Gastrocnemius medialis (tissue), 4 donors: ENCODE results near the gene P4HA2. TPM values are rescaled to one million over a fixed set of nuclear protein-coding genes. Genes with fewer than 3 reads are reported as not detected.
A peak's percentile ranks its signal among the peaks of the same experiment; 100 is the strongest.

ENCODE experiments used
- ATAC-seq, 2 donors: fragments of 150-250 bp; one replicate each; pipeline ENCODE4 v1.9.1; 2016
- DNase-seq, 2 donors: peaks; one replicate each; pipeline ENCODE4 v3.0.0-alpha.2; 2019
- H3K27ac ChIP-seq, 4 donors: fragments of 200-600 bp; sonication (generic); 1 replicate in 1 of 4; 2 replicates in 3 of 4; pipeline ENCODE4 v1.5.1; 2016 to 2018; ENCODE audit warnings: mild to moderate bottlenecking in 2 of 4, moderate library complexity in 1 of 4
- H3K27me3 ChIP-seq, 3 donors: fragments of 200-600 bp; sonication (generic) in 2 of 3; 1 replicate in 1 of 3; 2 replicates in 2 of 3; pipeline versions ENCODE4 v1.5.1 to v1.6.0; 2016 to 2019; ENCODE audit warnings: mild to moderate bottlenecking in 1 of 3, moderate library complexity in 1 of 3
- H3K36me3 ChIP-seq, 2 donors: fragments of 200-600 bp; sonication (generic) in 1 of 2; one replicate each; pipeline ENCODE4 v1.5.1; 2017 to 2018
- H3K4me1 ChIP-seq, 2 donors: fragments of 200-600 bp; sonication (generic) in 1 of 2; one replicate each; pipeline ENCODE4 v1.5.1; 2016 to 2017; ENCODE audit warnings: mild to moderate bottlenecking in 2 of 2
- H3K4me3 ChIP-seq, 4 donors: fragments of 200-600 bp; sonication (generic) in 3 of 4; 1 replicate in 1 of 4; 2 replicates in 3 of 4; pipeline ENCODE4 v1.5.1; 2016 to 2019; ENCODE audit warnings: mild to moderate bottlenecking in 2 of 4
- H3K9me3 ChIP-seq, 3 donors: fragments of 200-600 bp; sonication (generic) in 2 of 3; 1 replicate in 1 of 3; 2 replicates in 2 of 3; pipeline ENCODE4 v1.5.1; 2016 to 2019
- CTCF ChIP-seq, 5 experiments: fragments of 450-650 bp in 3 of 5; fragments of 200-600 bp in 2 of 5; sonication (generic) in 2 of 5; IDR thresholded peaks in 4 of 5; conservative IDR thresholded peaks in 1 of 5; 1 replicate in 4 of 5; 2 replicates in 1 of 5; pipeline ENCODE4 v1.5.1; 2016 to 2019; ENCODE audit warnings: antibody characterized with exemption in 5 of 5, mild to moderate bottlenecking in 3 of 5, moderate library complexity in 3 of 5
- POLR2A ChIP-seq, 2 donors: fragments of 450-650 bp; IDR thresholded peaks; one replicate each; pipeline ENCODE4 v1.6.1; 2017; ENCODE audit warnings: antibody characterized with exemption in 2 of 2, mild to moderate bottlenecking in 2 of 2, moderate library complexity in 2 of 2
- in situ Hi-C, 4 donors: fragments of 200-750 bp; cut with MboI; loops; one replicate each; pipeline versions ENCODE4 v1.15.0 to v1.8.0; 2017; ENCODE audit warnings: low sequenced_read_pairs in 4 of 4
- intact Hi-C: fragments of 100-400 bp; cut with DNase I; formaldehyde crosslinking; loops from one replicate; pipeline ENCODE4 v1.15.1; 2023; ENCODE audit warnings: low total_unique reads
- total RNA-seq, 4 donors: library from RNA; depleted of rRNA; stranded (reverse); fragments of >200 nt; gene quantifications; one replicate each; pipeline versions ENCODE4 v1.1.0 to v1.2.3, GENCODE V29; 2016

P4HA2 gene
- total RNA-seq, 4 donors from 2014 or later, result 5.8 to 15.7 (median 10.3) TPM

- DNase-seq (no peak), ATAC-seq (no peak)
- Histone ChIP-seq H3K27ac (no peak overlapping the region), H3K4me1 (no peaks in the 10 kb centered on the region), H3K27me3 (no peaks in the 10 kb centered on the region), H3K36me3 (no peaks in the 10 kb centered on the region), H3K9me3 (no peaks in the 10 kb centered on the region), H3K4me3 (no peak overlapping the region)
- in situ Hi-C loops (no loop called here), intact Hi-C loops (no loop called here)
- TF ChIP-seq POLR2A (IDR thresholded peaks at IDR 0.05) (no peak), CTCF (IDR thresholded peaks at IDR 0.05 in 4 of 5, conservative IDR thresholded peaks at IDR 0.05 in 1 of 5) (no peak)
These were observed 5.4 kb upstream of the P4HA2 start for GRCh38 chr5:132233081-132233480.

DNA sequence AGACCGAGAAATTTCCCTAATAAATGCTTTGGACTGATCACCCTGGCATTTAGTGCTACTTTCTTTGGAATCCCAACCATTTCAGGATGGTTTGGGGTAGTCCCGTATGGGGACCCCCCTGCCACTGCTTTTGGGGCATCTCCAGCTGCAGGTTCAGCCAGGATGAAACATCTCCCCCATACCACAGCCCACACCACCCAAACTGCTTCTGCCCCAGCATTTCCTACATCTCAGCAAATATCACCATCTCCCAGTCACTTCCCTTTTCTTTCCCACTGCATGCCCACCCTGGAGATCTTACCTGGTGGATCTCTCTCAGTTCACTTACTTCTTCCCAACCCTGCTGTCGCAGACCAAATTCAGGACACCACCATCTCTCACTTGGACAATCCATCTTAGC is 4.8 kb upstream of the P4HA2 start:
- Histone ChIP-seq H3K36me3 (no peaks in the 10 kb centered on the region), H3K9me3 (no peaks in the 10 kb centered on the region)
- intact Hi-C loops, result no loop called here

DNA sequence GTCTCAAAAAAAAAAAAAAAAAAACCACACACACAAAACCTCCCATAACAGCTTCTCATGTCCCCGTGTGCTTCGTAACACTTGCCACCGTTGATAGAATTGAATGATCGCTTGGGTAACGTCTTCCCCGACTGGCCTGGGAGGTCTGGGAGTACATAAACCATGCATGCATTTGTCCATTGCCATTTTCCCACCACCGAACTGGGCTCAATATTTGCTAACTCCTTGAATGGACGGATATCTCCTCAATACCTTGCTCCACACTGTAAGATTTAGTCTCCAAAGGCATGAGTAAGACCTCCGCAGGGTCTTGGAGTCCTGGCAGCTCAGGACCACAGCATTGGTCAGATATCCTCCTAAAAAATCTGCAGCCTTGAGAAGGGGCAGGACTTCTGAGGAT is 3.2 kb upstream of the P4HA2 start:
- ATAC-seq (no peak), DNase-seq (no peak)
- no peaks in the 10 kb centered on the region for H3K27me3 ChIP-seq
- no peaks in the 10 kb centered on the region for H3K9me3 ChIP-seq
- H3K36me3 ChIP-seq, result no peaks in the 10 kb centered on the region
- in situ Hi-C loops, result no loop called here
- H3K4me3 ChIP-seq, result no peak overlapping the region
- H3K4me1 ChIP-seq, result peaks cover 9 to 12% of the 10 kb centered on the region in 2 donors
- no peak overlapping the region for H3K27ac ChIP-seq
- TF ChIP-seq CTCF (IDR thresholded peaks at IDR 0.05 in 4 of 5, conservative IDR thresholded peaks at IDR 0.05 in 1 of 5) (no peak), POLR2A (IDR thresholded peaks at IDR 0.05) (no peak)
- intact Hi-C loops, result no loop called here

More for the DNA sequence above, 4.8 kb upstream of the P4HA2 start:
- no peaks in the 10 kb centered on the region for H3K27me3 ChIP-seq
- no peaks in the 10 kb centered on the region for H3K4me1 ChIP-seq
- DNase-seq, result no peak
- no peak overlapping the region for H3K27ac ChIP-seq
- H3K4me3 ChIP-seq, result no peak overlapping the region
- TF ChIP-seq CTCF (IDR thresholded peaks at IDR 0.05 in 4 of 5, conservative IDR thresholded peaks at IDR 0.05 in 1 of 5) (no peak), POLR2A (IDR thresholded peaks at IDR 0.05) (no peak)
- ATAC-seq, result no peak
- in situ Hi-C loops, result no loop called here

- ATAC-seq (no peak), DNase-seq (no peak)
- Histone ChIP-seq H3K4me3 (no peak overlapping the region), H3K27ac (peak overlapping the region in 2 of 4 donors; percentile 74 to 86), H3K36me3 (no peaks in the 10 kb centered on the region), H3K9me3 (no peaks in the 10 kb centered on the region), H3K4me1 (peaks cover 25 to 27% of the 10 kb centered on the region in 2 donors), H3K27me3 (no peaks in the 10 kb centered on the region)
- TF ChIP-seq CTCF (IDR thresholded peaks at IDR 0.05 in 4 of 5, conservative IDR thresholded peaks at IDR 0.05 in 1 of 5), result no peak
- TF ChIP-seq POLR2A (IDR thresholded peaks at IDR 0.05), result no peak
- in situ Hi-C loops (no loop called here), intact Hi-C loops (loop anchor here (5.0 kb wide), 2 partner anchors 37 to 133 kb away; no protein-coding TSS in a partner anchor)
These were observed 1.6 kb upstream of the P4HA2 start for GRCh38 chr5:132229236-132229635.
